ENCODE results near the gene CREBBP.
"Not testable (repeated sequence)": the region's sequence is repeated elsewhere in the genome, so short reads cannot be mapped to it uniquely, and the experiment has no call there.

Gene CREBBP

DNA sequence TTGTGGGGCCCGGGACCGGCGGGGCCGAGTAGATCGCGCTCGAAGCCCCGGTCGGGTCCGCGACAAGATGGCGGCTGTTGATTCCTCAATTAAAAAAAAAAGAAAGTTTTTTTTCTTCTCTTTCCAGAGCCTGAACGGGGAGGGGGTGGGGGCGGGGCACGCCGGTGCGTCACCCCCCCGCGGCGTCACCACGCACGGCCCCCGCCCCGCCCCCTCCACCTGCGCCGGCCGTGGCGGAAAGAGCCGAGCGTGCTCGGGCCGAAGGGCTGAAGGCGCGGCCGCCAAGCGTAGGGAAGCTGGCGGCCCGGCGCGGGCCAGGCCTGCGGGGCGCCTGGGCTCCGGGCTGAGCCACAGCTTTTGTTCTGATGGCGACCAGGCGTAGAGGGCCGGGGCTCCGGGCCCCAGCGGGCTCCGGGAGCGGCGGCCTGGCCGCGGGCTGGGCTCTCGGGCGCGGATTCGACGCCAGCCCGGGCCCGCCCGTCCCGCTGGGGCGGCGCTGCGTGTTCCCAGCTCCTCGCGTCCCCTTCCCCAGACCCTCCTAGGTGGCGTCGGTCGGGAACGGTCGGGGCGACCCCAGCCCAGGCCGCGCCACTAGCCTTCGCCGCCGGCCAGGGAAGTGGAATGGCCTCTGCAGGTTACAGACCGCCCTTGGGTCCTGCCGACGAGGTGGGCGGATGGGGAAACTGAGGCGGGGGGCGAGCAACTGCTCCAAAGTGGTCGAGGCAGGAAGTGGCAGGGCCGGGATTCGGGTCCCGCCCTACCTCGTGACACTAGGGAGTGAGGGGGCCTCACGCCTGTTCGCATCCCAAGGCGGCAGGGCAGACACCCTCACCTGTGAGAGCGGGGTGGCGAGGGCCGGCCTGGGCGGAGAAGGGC, at the start of gene CREBBP:
Gene CREBBP (minus strand): TSS at position 91 of the 876 bp plus-strand sequence. CDS start 797 bp downstream, outside the sequence.
- peak; percentile 60 to 73 (median 64) for DNase-seq (ENCODE audit: low read depth in 2 of 3, low spot score in 2 of 3)

DNA sequence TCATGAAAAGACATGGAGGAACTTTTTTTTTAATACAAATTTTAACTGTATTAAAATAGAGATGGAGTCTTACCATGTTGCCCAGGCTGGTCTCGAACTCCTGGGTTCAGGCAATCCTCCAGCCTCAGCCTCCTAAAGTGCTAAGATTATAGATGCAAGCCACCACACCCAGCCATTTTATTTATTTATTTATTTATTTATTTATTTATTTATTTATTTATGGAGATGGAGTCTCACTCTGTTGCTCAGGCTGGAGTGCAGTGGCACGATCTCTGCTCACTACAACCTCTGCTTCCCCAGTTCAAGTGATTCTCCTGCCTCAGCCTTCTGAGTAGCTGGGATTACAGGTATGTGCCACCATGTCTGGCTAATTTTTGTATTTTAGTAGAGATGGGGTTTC, 46.6 kb upstream of the CREBBP start:
- DNase-seq (ENCODE audit: low read depth in 2 of 3, low spot score in 2 of 3) = not testable (repeated sequence)

DNA sequence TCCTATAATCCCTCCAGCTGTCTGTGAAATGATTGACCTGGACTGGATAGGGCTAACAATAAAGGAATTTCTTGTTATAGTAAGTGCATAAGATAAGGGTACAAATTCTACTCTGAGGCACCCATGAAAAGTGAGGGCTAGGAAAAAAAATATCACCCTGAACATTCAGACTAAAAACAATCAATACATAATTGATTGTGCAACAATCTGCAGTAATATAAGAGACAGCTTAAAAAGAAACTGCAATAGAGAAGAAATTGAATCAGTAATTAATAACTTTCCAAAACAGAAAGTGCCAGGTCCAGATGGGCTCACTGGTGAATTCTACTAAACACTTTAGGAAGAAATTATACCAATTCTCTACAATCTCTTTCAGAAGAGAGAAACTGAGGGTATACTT, 44.2 kb upstream of the CREBBP start:
- DNase-seq (ENCODE audit: low read depth in 2 of 3, low spot score in 2 of 3) = no peak

DNA sequence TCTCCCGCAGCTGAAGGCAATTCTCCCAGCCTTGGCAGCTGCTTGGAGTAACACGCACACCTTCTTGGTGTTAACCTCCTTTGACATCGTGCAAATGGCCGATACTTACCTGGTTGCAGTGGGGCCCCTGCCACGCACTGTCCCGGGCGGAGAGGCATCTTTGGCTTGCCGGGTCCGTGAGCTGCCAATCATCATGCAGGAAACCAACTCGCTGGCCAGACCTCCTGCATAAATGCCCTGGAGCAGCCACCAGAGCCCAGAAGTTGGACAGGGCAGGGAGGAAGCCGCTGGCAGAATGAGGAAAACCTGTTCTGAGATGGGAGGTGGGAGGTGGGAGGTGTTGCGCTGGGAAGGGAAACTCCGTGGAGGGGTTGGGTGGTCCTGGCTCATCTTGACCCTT, 41.7 kb upstream of the CREBBP start:
- DNase-seq (ENCODE audit: low read depth in 2 of 3, low spot score in 2 of 3) = no peak

DNA sequence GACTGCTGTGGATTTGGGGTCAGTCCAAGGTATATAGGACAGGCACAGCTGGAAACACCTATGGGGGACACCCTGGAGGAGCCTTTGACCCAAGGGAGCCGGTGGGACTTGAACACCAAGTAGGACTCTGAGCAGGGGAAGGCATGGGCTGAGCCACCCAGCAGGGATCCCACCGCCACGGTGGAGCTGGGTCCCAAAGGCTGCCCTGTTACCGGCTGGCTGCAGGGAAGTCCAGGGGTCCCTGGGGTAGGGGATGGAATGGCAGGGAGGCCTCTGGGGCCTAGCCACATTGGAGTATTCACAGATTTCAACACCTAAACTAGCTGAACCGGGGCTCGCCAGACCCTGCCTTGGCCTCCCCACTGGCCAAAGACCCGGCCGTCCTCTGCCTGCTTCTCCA, 39.7 kb upstream of the CREBBP start:
- DNase-seq (ENCODE audit: low read depth in 2 of 3, low spot score in 2 of 3) = no peak

DNA sequence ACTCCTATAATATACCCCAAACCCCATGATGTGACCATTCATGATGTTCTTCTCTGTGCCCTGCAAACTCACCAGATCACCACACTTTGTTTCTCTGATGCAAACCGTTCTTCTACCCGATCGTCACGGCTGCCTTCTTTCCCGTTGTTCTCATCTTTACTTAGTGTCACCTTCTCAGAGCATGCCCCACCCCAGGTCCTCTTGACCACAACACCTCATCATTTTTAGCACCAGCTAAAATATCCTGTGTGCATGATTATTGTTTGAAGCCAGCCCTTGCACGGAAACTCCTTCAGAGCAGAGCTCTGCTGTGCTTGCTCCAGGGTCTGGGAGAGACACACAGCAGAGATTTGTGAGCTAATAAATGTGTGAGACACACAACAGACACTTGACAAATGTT, 38.9 kb upstream of the CREBBP start:
- DNase-seq (ENCODE audit: low read depth in 2 of 3, low spot score in 2 of 3) = no peak

DNA sequence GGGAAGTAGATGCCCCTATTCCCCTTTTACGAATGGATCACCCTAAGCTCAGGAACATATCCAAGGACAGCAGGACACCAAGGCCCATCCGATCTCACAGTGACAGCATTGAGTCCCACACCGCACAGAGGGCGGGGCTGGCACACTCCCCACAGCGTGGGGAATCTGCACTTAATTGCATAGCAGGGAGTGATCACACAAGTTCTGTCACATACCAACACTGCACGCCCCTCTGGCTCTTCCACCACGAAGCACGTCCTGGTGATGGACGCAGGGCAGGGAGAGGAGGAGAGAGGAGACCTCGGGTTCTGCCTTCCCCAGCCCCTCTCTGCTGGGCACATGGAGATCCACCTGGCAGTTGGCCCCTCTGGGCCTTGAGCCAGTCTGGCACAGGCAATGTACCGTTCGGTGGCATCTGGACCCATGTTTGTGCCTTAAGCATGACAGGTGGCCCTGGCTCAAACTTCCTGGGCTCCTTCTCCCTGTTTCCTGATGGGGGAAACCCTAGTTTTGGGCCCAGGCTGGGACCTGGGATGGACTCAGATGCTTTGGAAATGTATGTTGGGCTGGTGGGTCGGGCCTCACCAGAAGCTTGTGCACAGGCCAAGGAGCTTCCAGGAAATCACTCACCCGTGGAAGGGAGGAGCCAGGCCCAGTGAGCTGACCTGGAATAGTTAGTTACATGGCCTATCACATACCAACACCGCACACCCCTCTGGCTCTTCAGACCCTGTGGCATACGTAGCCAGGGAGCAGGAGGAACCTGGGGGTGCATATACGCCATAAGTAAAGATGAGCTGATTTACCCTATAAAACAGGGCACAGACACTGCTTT, 35.1 kb upstream of the CREBBP start:
- DNase-seq (ENCODE audit: low read depth in 2 of 3, low spot score in 2 of 3) = no peak

DNA sequence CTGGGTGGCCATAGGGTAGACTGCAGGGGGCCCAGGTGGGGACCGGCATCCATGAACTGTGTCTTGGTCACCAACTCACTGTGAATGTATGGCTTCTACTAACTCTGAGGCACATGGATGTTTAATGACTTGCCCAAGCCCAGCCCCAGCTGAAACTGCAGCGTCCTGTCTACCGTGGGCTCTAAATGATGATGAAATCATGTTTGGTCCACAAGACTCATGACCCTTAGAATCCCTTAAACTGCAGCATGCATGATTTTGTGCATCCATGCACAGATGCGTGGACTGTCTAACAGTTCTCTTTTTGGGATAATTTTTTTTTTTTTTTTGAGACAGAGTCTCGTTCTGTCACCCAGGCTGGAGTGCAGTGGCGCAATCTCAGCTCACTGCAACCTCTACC, 32.4 kb upstream of the CREBBP start:
- no peak for DNase-seq (ENCODE audit: low read depth in 2 of 3, low spot score in 2 of 3)

GRCh38 chr16:3912373-3912772, 31.9 kb upstream of the CREBBP start:
- DNase-seq (ENCODE audit: low read depth in 2 of 3, low spot score in 2 of 3) = no peak

DNA sequence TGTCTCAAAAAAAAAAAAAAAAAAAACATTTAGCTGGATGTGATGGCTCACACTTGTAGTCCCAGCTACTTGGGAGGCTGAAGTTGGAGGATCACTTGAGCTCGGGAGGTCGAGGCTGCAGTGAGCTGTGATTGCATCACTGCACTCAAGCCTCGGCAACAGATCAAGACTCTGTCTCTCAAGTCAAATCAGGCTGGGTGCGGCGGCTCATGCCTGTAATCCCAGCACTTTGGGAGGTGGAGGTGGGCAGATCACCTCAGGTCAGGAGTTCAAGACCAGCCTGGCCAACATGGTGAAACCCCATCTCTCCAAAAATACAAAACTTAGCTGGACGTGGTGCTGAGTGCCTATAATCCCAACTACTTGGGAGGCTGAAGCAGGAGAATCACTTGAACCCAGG, 31.2 kb upstream of the CREBBP start:
- not testable (repeated sequence) for DNase-seq (ENCODE audit: low read depth in 2 of 3, low spot score in 2 of 3)

DNA sequence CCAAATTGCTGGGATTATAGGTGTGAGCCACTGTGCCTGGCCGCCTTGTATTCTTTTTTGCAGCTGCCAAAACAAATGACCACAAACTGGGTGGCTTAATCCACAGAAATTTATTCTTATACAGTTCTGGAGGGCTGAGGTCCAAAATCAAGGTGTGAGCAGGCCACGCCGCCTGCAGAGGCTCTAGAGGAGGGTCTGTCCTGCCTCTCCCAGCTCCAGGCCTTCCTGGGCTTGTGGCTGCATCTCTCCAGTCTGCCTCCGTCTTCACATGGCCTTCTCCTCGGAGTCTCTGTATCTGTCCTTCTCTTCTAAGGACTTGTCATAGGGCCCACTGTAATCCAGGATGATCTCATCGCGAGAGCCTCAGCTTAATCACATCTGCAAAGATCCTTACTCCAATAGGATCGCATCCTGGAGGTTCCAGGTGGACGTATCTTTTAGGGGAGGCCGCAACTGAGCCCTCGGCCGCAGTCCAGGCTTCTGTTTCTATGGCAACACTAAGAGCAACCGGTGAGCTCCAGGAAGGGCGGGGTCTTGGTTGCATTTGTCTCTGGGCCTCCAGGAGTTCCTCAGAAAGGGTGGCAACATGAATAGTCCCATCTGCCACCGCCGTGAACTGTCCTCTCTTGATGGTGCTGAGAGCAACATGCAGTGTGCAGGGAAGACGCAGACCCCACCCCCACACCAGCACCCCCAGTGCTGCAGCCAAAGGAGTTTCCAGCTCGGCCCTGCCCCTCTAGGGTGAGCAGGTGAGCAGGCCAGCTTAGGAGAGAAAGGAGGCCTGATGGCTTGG, 29.5 kb upstream of the CREBBP start:
- no peak for DNase-seq (ENCODE audit: low read depth in 2 of 3, low spot score in 2 of 3)

GRCh38 chr16:3908951-3909437, 28.5 kb upstream of the CREBBP start:
- no peak for DNase-seq (ENCODE audit: low read depth in 2 of 3, low spot score in 2 of 3)

DNA sequence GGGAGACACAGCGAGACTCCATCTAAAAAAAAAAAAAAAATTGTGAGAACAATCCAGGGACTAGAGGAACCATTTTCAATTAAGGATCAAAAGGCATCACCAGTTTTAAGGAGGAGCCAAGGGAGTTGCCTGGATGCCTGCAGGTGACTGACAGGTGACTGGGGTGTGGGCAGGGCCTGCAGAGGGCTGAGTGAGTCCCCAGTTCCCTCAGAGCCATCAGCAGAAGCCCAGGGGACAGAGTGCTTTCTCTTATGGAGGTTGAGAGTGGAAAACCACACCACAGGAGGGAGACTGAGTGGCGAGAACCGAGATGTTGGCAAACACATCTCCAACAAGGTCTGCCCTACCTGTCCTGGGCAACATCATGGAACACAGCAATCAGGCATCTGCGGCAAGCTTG, 27.1 kb upstream of the CREBBP start:
- no peak for DNase-seq (ENCODE audit: low read depth in 2 of 3, low spot score in 2 of 3)

- DNase-seq (ENCODE audit: low read depth in 2 of 3, low spot score in 2 of 3) = no peak
Measured at GRCh38 chr16:3906363-3906762, 25.9 kb upstream of the CREBBP start.

DNA sequence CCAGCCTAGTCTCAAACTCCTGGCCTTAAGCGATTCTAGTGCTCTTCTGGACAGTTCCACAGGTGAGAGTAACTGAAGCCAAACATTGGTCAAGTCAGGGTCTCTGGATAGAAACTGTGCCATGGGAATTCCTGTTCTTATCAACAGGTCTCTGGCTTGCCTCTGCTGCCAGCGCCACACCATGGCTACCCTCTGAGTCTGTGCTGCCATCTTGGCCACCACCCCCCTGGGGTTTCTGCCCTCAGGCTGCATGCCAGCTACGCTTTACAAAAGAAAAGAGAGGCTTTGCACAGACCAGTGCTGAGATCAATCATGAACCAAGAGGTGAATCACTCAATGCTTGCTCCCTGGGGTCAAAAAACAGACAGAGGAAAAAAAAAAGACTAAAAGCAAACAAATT, 24.4 kb upstream of the CREBBP start:
- no peak for DNase-seq (ENCODE audit: low read depth in 2 of 3, low spot score in 2 of 3)

- DNase-seq (ENCODE audit: low read depth in 2 of 3, low spot score in 2 of 3) = no peak
Measured at GRCh38 chr16:3890091-3890490, 9.6 kb upstream of the CREBBP start.

- DNase-seq (ENCODE audit: low read depth in 2 of 3, low spot score in 2 of 3) = no peak
Measured at GRCh38 chr16:3889059-3889458, 8.5 kb upstream of the CREBBP start.

- DNase-seq (ENCODE audit: low read depth in 2 of 3, low spot score in 2 of 3) = not testable (repeated sequence)
Measured at GRCh38 chr16:3885999-3886398, 5.5 kb upstream of the CREBBP start.

DNA sequence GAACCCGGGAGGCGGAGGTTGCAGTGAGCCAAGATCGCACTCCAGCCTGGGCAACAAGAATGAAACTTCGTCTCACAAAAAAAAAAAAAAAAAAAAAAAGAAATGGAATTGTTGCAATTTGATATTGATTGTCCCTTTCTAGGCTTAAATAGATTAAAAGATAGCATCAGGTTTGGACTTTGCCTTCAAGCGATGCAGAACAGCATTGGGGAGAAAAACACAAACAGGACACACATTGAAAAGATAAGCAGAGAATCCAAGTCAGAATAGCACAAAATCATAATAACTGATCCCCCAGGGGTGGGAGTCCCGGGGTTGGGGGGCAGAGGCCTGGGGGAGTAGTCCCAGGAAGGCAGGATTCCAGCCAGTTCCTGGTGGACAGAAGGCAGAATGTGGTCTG, 3.9 kb upstream of the CREBBP start:
- no peak for DNase-seq (ENCODE audit: low read depth in 2 of 3, low spot score in 2 of 3)

DNA sequence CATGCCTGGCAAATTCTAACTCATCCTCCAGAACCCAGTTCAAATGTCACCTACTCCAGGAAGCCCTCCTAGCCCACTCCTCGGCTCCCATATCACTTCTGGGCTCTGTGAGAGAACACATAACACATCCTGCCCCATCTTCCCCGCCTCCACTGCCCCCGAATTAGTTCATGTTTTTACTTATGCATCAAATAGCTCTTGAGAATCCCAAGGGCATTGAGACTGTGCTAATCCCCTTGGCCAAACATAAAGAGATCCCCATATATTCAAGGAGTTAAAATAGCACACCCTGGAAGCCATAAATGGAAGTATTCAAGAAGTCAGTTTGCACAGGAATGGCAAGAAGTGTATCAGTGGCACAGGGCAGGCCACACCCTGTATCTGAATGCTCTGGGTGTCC, 2.0 kb upstream of the CREBBP start:
- DNase-seq (ENCODE audit: low read depth in 2 of 3, low spot score in 2 of 3) = no peak

GRCh38 chr16:3881499-3881990, 1.0 kb upstream of the CREBBP start:
- DNase-seq (ENCODE audit: low read depth in 2 of 3, low spot score in 2 of 3) = no peak

All from activated CD8-positive, alpha-beta memory T cell treated with anti-CD3 and anti-CD28 coated beads for 48 hours (primary cell).